K562 (cell line): Measurements from ENCODE around the gene NIPAL3.

Experiments
- BACH1 ChIP-seq: fragments of 200-800 bp; sonication (Bioruptor generic); IDR thresholded peaks from 2 replicates; pipeline ENCODE4 v1.6.1; 2016; ENCODE audit warnings: missing genetic modification characterization, missing compliant biosample characterization
- FOXJ2 ChIP-seq: fragments of 200-800 bp; sonication (Bioruptor generic); IDR thresholded peaks from 2 replicates; pipeline ENCODE4 v1.6.1; 2016; ENCODE audit warnings: missing genetic modification characterization, missing compliant biosample characterization
- FOXM1 ChIP-seq, 2 experiments: fragments of 450-650 bp in 1 of 2; sonication (generic) in 1 of 2; formaldehyde crosslinking in 1 of 2; IDR thresholded peaks; 2 replicates each; pipeline versions ENCODE4 v1.6.1 to v1.9.0; 2017 to 2022; ENCODE audit warnings: low read depth in 2 of 2, mild to moderate bottlenecking in 2 of 2, missing genetic modification reagents in 1 of 2, moderate library complexity in 1 of 2
- KDM1A ChIP-seq, 2 experiments: fragments of 450-650 bp; IDR thresholded peaks; 2 replicates each; pipeline ENCODE4 v1.6.1; 2016; ENCODE audit warnings: mild to moderate bottlenecking in 2 of 2
- MCM3 ChIP-seq: fragments of 450-650 bp; IDR thresholded peaks from 2 replicates; pipeline ENCODE4 v1.6.1; 2016
- PCBP1 ChIP-seq: fragments of 200-400 bp; formaldehyde crosslinking; IDR thresholded peaks from 2 replicates; pipeline ENCODE4 v1.6.1; 2018; ENCODE audit warnings: mild to moderate bottlenecking, low read depth, low read length; ENCODE audit not compliant: poor library complexity, severe bottlenecking
- PURB ChIP-seq: sonication (generic); formaldehyde crosslinking; IDR thresholded peaks from 2 replicates; pipeline ENCODE4 v1.9.0; 2021; ENCODE audit warnings: low read depth, mild to moderate bottlenecking, missing genetic modification reagents
- SP1 ChIP-seq: sonication (generic); formaldehyde crosslinking; IDR thresholded peaks from 2 replicates; pipeline ENCODE4 v1.8.1; 2022; ENCODE audit warnings: mild to moderate bottlenecking, missing genetic modification reagents
- TRIM24 ChIP-seq, 2 experiments: fragments of 450-650 bp; IDR thresholded peaks; 2 replicates each; pipeline ENCODE4 v1.6.1; 2016
- YY1 ChIP-seq, 3 experiments: IDR thresholded peaks; 2 replicates each; pipeline ENCODE4 v1.6.1; 2011; ENCODE audit warnings: low read length in 2 of 3, mild to moderate bottlenecking in 2 of 3, moderate library complexity in 2 of 3, borderline replicate concordance in 1 of 3, control low read depth in 1 of 3, low read depth in 1 of 3; ENCODE audit not compliant: insufficient read depth in 3 of 3, insufficient replicate concordance in 2 of 3, control insufficient read depth in 1 of 3, insufficient read length in 1 of 3; ENCODE audit errors: extremely low read depth in 1 of 3
- TF ChIP-seq, protein P1 (sequence below): fragments of 450-650 bp; IDR thresholded peaks from 2 replicates; pipeline ENCODE4 v1.6.1; 2016; ENCODE audit warnings: low read depth
- TF ChIP-seq, protein P2 (sequence below): IDR thresholded peaks from 3 replicates; pipeline ENCODE4 v1.6.1; 2011; ENCODE audit warnings: borderline replicate concordance, mild to moderate bottlenecking; ENCODE audit not compliant: insufficient read length, insufficient read depth

DNA sequence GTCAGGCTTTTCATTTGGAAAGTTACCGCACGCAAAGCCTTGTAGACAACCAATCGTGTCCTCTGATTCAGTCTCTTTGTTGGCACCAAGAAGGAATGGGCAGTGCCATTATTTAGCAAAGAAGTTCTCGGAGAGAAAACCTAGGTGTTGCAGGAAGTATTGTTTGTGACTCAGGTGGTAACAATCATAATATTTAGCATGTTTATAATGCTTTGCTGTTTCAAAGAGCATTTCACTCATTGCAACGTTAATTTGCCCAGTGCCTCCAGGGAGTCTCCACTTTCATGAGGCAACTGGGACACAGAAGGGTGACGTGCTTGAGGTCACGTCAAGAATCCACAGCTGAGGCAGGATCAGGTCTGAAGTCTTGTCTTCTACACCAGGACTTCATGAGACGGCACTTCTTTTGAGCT, 33.4 kb upstream of the NIPAL3 start:
- TF ChIP-seq BACH1 (tag) (no peak), MCM3 (no peak), TRIM24 (IDR thresholded peaks at IDR 0.05) (no peak), FOXM1 (IDR thresholded peaks at IDR 0.05; ENCODE audit: low read depth) (no peak), FOXM1 (CRISPR knock-in tag; IDR thresholded peaks at IDR 0.05; ENCODE audit: low read depth) (no peak), KDM1A (IDR thresholded peaks at IDR 0.05) (no peak), SP1 (no peak), PCBP1 (no peak), YY1 (IDR thresholded peaks at IDR 0.05; ENCODE audit: borderline replicate concordance in 1 of 3, control insufficient read depth in 1 of 3, extremely low read depth in 1 of 3, insufficient read depth in 3 of 3, insufficient read length in 1 of 3, insufficient replicate concordance in 2 of 3, low read depth in 1 of 3, low read length in 2 of 3) (no peak), FOXJ2 (tag) (no peak), PURB (no peak)
- TF ChIP-seq, protein P1, sequence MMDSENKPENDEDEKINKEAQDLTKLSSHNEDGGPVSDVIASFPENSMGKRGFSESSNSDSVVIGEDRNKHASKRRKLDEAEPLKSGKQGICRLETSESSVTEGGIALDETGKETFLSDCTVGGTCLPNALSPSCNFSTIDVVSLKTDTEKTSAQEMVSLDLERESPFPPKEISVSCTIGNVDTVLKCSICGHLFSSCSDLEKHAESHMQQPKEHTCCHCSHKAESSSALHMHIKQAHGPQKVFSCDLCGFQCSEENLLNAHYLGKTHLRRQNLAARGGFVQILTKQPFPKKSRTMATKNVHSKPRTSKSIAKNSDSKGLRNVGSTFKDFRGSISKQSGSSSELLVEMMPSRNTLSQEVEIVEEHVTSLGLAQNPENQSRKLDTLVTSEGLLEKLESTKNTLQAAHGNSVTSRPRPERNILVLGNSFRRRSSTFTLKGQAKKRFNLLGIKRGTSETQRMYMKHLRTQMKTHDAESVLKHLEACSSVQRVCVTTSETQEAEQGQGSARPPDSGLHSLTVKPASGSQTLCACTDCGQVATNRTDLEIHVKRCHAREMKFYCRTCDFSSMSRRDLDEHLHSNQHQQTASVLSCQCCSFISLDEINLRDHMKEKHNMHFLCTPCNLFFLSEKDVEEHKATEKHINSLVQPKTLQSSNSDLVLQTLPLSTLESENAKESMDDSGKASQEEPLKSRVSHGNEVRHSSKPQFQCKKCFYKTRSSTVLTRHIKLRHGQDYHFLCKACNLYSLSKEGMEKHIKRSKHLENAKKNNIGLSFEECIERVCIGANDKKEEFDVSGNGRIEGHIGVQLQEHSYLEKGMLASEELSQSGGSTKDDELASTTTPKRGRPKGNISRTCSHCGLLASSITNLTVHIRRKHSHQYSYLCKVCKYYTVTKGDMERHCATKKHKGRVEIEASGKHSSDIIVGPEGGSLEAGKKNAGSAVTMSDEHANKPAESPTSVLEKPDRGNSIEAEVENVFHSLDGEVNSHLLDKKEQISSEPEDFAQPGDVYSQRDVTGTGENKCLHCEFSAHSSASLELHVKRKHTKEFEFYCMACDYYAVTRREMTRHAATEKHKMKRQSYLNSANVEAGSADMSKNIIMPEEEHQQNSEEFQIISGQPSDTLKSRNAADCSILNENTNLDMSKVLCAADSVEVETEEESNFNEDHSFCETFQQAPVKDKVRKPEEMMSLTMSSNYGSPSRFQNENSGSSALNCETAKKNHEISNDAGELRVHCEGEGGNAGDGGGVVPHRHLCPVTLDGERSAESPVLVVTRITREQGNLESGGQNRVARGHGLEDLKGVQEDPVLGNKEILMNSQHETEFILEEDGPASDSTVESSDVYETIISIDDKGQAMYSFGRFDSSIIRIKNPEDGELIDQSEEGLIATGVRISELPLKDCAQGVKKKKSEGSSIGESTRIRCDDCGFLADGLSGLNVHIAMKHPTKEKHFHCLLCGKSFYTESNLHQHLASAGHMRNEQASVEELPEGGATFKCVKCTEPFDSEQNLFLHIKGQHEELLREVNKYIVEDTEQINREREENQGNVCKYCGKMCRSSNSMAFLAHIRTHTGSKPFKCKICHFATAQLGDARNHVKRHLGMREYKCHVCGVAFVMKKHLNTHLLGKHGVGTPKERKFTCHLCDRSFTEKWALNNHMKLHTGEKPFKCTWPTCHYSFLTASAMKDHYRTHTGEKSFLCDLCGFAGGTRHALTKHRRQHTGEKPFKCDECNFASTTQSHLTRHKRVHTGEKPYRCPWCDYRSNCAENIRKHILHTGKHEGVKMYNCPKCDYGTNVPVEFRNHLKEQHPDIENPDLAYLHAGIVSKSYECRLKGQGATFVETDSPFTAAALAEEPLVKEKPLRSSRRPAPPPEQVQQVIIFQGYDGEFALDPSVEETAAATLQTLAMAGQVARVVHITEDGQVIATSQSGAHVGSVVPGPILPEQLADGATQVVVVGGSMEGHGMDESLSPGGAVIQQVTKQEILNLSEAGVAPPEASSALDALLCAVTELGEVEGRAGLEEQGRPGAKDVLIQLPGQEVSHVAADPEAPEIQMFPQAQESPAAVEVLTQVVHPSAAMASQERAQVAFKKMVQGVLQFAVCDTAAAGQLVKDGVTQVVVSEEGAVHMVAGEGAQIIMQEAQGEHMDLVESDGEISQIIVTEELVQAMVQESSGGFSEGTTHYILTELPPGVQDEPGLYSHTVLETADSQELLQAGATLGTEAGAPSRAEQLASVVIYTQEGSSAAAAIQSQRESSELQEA = no peak
- TF ChIP-seq, protein P2, sequence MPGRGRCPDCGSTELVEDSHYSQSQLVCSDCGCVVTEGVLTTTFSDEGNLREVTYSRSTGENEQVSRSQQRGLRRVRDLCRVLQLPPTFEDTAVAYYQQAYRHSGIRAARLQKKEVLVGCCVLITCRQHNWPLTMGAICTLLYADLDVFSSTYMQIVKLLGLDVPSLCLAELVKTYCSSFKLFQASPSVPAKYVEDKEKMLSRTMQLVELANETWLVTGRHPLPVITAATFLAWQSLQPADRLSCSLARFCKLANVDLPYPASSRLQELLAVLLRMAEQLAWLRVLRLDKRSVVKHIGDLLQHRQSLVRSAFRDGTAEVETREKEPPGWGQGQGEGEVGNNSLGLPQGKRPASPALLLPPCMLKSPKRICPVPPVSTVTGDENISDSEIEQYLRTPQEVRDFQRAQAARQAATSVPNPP = no peak
